Type B pancreatic cell (in vitro differentiated cells): ENCODE measurements around the gene EBF3. TPM values are rescaled to one million over a fixed set of nuclear protein-coding genes. Genes with fewer than 3 reads are reported as not detected.

Experiments
- DNase-seq: peaks from one replicate; pipeline ENCODE4 v3.0.0; 2021; ENCODE audit warnings: mixed read lengths; ENCODE audit not compliant: unreplicated experiment; ENCODE audit errors: extremely low spot score
- H3K27ac Mint-ChIP-seq: 2 replicates; pipeline ENCODE4 v1.8.0; 2021; ENCODE audit warnings: mild to moderate bottlenecking, mixed read lengths
- H3K27me3 Mint-ChIP-seq: 2 replicates; pipeline ENCODE4 v1.8.0; 2021; ENCODE audit warnings: mixed read lengths
- H3K36me3 Mint-ChIP-seq: 2 replicates; pipeline ENCODE4 v1.8.0; 2021; ENCODE audit warnings: mixed read lengths
- H3K4me1 Mint-ChIP-seq: one replicate; pipeline ENCODE4 v1.8.0; 2021; ENCODE audit warnings: mixed read lengths; ENCODE audit not compliant: unreplicated experiment
- H3K4me3 Mint-ChIP-seq: 2 replicates; pipeline ENCODE4 v1.8.0; 2021; ENCODE audit warnings: mild to moderate bottlenecking, mixed read lengths
- H3K9me3 Mint-ChIP-seq: 2 replicates; pipeline ENCODE4 v1.8.0; 2021; ENCODE audit warnings: mixed read lengths
- total RNA-seq: library from RNA; stranded (reverse); gene quantifications from 2 replicates; pipeline ENCODE4 v1.2.1, GENCODE V29; 2021; ENCODE audit warnings: low replicate concordance
- TF ChIP-seq, protein P1 (sequence below): fragments of 200-600 bp; sonication (generic); conservative IDR thresholded peaks from 2 replicates; pipeline ENCODE4 v1.5.0; 2021; ENCODE audit warnings: antibody characterized with exemption, mild to moderate bottlenecking

The EBF3 gene
- total RNA-seq, 1 donor from 2014 or later = 26.1 TPM

DNA sequence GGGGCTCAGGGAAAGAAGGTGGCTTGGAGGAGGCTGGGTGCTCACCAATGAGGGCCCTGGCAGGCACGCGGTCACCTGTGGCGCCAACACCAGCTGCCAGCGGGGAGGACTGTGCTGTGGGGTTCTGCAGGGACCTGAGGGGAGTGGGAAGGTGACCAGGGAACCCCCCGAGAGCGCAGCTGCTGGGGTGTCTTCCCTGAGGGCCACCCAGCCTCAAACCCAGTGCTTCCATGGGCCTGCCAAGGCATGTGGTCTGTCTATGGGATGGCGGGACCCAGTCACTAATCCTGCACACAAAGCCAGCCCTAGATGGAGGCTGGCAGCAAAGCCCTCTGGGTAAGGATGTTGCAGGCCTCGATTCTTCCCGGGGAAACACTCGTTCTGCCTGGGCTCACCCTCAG is 117.1 kb downstream of the EBF3 start:
- Mint-ChIP-seq H3K36me3 (peaks cover 8% of the 10 kb centered on the region), H3K27me3 (peaks cover 74% of the 10 kb centered on the region), H3K4me3 (no peak overlapping the region), H3K9me3 (no peaks in the 10 kb centered on the region), H3K4me1 (peaks cover 35% of the 10 kb centered on the region), H3K27ac (no peak overlapping the region)
- DNase-seq = no peak
- TF ChIP-seq, protein P1, sequence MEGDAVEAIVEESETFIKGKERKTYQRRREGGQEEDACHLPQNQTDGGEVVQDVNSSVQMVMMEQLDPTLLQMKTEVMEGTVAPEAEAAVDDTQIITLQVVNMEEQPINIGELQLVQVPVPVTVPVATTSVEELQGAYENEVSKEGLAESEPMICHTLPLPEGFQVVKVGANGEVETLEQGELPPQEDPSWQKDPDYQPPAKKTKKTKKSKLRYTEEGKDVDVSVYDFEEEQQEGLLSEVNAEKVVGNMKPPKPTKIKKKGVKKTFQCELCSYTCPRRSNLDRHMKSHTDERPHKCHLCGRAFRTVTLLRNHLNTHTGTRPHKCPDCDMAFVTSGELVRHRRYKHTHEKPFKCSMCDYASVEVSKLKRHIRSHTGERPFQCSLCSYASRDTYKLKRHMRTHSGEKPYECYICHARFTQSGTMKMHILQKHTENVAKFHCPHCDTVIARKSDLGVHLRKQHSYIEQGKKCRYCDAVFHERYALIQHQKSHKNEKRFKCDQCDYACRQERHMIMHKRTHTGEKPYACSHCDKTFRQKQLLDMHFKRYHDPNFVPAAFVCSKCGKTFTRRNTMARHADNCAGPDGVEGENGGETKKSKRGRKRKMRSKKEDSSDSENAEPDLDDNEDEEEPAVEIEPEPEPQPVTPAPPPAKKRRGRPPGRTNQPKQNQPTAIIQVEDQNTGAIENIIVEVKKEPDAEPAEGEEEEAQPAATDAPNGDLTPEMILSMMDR = no peak

DNA sequence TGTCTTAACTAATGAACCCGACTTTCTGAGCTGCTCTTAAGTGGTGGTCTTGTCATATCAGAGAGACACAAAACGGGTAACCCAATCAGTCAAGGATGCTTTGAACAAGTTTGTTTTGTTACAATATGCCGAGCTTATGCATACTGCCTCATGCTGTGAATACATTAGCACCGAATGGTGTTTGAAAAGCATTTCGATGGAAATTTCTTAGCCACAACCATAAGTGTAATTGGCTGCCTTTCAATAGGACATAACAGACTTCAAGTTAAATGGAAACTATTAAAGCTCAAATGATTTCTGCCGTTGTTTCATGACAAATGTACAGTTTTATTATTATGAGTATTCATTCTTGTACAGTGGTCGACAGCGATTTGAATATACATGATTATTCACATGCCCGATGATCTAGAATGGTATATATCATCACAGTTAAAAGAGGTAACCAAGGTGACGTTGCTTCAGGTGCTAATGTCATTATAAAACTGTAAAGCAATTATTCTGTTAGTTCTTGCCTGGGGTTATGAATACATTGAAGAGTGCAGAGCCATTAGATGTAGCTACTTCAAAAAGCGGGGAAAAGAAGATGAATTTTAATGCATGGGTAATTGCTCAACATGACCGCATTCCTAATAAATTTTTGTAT is 118.8 kb downstream of the EBF3 start:
- Mint-ChIP-seq H3K27me3 (peaks cover 56% of the 10 kb centered on the region), H3K4me1 (peaks cover 21% of the 10 kb centered on the region), H3K36me3 (peaks cover 13% of the 10 kb centered on the region), H3K27ac (no peak overlapping the region), H3K9me3 (no peaks in the 10 kb centered on the region), H3K4me3 (no peak overlapping the region)
- TF ChIP-seq, protein P1 = no peak
- DNase-seq = no peak

DNA sequence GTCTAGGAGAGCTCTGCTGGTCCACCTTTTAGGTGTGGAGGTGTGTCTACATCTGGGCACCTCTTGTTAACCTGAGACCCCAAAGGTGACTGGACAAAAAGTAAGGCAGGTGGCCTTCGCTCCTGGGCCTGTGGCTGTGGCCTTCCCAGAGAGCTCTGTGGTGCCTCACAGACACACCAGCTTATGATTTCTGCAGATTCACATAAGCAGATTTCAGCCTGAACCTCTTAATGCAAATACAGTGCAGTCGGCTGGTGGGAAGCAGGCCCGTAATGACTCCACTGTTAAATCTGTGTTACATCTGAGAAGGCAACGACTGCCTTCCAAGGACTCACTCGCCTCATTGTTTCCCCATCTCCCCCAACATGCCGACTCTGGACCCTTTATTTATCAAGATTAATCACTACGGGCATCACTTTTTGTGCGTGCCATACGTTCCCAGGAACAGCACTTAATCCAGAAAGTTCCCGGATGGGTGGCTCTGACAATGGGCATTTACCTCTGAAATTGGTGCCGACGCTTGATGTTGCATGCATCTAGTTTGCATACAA is 119.8 kb downstream of the EBF3 start:
- H3K36me3 Mint-ChIP-seq = peaks cover 13% of the 10 kb centered on the region
- H3K27ac Mint-ChIP-seq = no peak overlapping the region
- no peak overlapping the region for H3K4me3 Mint-ChIP-seq
- no peak for DNase-seq
- TF ChIP-seq, protein P1 = no peak
- peaks cover 47% of the 10 kb centered on the region for H3K27me3 Mint-ChIP-seq
- H3K9me3 Mint-ChIP-seq = no peaks in the 10 kb centered on the region
- peaks cover 15% of the 10 kb centered on the region for H3K4me1 Mint-ChIP-seq

DNA sequence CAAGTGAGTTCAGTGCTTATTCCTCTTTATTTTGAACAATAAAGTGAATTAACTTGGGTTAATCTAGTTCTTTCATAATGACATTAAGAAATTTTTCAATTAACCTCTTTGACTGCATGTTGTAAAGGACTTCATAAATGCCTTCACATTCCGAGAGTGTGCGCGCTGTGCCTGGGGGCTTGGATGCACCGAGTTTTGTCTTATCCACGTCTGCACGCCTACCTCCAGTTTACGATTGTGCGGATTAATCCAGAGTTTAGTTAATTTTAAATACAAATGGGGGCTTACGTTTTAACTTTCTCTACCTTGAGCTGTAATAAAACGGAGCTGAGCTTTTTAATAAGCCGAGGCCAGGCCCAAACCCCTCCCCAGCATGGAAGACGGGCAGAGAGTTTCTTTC is 120.4 kb downstream of the EBF3 start:
- H3K36me3 Mint-ChIP-seq = peaks cover 13% of the 10 kb centered on the region
- TF ChIP-seq, protein P1 = no peak
- no peak overlapping the region for H3K4me3 Mint-ChIP-seq
- H3K27ac Mint-ChIP-seq = no peak overlapping the region
- DNase-seq = no peak
- H3K4me1 Mint-ChIP-seq = peaks cover 15% of the 10 kb centered on the region
- H3K27me3 Mint-ChIP-seq = peaks cover 41% of the 10 kb centered on the region
- no peaks in the 10 kb centered on the region for H3K9me3 Mint-ChIP-seq

DNA sequence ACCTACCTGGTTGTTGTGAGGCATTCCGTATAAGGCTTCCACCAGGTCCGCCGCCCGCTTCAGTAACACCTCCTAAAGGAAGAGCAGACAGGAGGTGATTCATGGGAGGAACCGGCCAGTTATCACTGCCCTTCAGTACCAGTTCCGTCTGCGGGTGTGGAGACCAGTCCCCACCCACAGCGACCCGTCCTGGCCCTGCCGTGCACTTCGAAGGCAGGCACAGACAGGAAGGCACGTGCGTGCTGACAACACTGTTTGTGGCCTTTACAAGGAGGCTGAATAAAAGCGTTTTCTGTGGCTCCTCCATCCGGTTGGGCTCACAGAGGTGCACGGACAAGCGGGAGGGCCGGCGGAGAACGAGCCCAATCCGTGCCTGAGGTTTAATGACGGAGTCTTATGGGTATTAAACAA is 120.9 kb downstream of the EBF3 start:
- Mint-ChIP-seq H3K4me3 (no peak overlapping the region), H3K4me1 (peaks cover 14% of the 10 kb centered on the region), H3K36me3 (peaks cover 13% of the 10 kb centered on the region), H3K9me3 (no peaks in the 10 kb centered on the region), H3K27me3 (peaks cover 35% of the 10 kb centered on the region), H3K27ac (no peak overlapping the region)
- TF ChIP-seq, protein P1 = no peak
- DNase-seq = no peak
